Measurements from ENCODE around the gene NFIX.

Gene NFIX

DNA sequence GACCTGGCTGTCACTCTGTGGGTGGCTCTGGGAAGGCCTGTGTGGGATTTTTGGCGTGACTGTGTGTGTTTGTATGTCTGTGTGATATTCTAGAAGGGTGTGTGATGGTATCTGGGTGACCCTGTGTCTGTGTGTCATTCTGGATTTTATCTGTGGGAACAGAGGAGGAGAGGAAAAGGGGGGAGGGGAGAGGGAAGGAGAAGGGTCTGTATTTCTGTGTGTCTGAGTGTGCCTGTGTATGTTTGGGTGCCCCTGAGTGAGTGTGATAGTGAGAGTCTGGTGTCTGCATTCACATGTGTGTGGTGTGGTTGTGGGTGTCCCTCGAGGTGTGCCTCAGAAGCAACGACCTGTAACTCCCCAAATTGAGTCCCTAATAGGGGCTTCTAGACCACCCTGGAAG lies 8.1 kb upstream of the NFIX start:
- no peak for DNase-seq (ENCODE audit: extremely low read depth in 1 of 2, low read depth in 1 of 2)

DNA sequence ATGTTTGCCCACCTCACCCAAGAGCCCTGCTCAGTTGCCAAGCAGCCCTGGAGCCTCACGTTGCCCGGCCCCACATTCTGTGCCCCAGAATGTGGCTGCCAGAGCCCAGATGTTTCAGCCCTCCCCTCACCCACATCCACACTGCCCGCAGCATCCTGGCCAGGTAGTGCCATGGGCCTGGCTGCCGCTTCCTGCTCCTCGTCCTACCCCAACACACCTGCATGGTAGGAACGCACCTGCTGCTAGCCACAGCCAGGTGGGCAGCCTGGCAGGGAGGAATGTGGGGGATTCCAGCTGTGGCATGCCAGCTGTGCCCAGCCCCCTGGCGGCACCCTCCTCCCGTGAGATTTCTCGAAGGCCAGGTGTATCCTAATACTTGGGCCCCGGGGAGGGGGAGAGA lies 7.5 kb upstream of the NFIX start:
- no peak for DNase-seq (ENCODE audit: extremely low read depth in 1 of 2, low read depth in 1 of 2)

DNA sequence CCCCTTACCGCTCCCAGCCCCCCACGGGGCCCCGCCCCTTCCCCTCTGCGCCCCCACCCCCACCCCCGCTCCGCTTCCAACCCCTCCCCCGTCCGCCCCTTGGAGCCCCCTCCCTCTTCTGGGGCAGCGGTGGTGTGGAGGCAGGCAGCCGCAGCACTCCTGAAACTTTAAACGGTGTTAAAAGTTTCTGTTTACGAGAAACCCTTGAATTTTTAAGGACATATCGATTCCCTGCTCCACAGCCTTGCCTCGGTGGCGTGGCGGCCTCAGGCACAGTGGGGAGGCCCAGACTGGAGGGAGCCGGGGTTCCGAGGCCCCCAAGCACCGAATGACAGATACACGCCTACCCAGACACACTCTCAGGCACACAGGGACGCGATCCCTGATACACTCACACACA lies 4.8 kb upstream of the NFIX start:
- DNase-seq (ENCODE audit: extremely low read depth in 1 of 2, low read depth in 1 of 2): no peak

DNA sequence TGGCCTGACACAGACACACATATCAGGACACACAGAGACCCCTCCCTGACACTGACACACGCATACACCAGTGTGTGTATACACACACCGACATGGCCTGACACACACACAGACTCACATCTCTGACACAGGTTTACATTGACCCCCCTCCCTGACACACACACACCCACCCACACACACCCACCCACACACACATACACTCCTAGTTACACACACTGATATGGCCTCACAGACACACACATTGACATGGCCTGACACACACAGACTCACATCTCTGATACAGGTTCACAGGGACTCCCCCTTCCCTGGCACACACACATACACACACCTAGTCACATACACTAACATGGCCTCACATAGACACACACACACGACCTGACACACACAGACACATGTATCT lies 4.4 kb upstream of the NFIX start:
- no peak for DNase-seq (ENCODE audit: extremely low read depth in 1 of 2, low read depth in 1 of 2)

DNA sequence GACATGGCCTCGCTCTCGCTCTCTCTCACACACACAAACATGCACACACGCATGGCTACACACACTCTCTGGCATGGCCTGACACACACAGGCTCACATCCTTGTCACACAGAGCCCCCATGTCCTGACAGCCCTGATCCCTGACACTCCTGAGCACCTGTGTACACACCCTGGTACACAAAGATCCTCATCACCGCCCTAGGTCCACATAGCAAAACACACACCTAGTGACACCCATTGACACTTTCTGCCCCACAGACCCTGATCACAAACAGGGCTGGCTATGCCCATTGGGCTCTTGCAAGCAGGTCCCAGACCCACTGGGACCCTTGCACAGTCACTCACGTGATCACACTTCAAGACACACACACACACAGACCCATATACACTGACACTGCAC lies 4.0 kb upstream of the NFIX start:
- no peak for DNase-seq (ENCODE audit: extremely low read depth in 1 of 2, low read depth in 1 of 2)

DNA sequence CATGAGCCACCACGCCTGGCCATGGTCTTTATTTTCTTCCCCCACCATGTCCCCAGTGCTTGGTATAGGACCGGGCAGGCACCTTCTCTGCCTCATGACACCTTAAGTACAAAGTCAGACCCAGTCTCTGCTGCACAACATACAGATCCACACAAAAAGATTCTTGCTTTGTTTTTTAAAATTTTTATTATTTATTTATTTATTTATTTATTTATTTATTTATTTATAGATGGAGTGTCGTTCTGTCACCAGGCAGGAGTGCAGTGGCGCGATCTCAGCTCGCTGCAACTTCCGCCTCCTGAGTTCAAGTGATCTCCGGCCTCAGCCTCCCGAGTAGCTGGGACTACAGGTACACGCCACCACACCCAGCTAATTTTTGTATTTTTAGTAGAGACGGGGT lies 2.5 kb upstream of the NFIX start:
- no peak for DNase-seq (ENCODE audit: extremely low read depth in 1 of 2, low read depth in 1 of 2)

DNA sequence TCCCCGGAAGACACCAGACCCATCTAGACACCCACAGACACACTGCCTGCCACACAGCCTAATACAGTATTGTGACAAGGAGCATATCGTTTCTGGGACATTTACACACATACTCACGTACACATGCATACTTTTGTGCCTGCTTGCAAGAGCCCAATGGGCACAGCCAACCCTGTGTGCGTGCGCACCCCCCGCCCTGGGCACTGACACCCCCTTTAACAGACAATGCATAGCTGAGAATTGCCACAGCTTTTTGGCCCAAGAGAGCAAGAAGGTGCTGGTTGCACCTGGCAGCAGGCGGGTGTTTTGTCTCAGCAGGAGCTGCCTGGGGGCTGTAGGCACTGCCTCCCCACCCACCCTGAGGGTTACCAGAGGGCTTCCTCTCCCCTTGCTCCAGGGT lies 1.7 kb upstream of the NFIX start:
- DNase-seq (ENCODE audit: extremely low read depth in 1 of 2, low read depth in 1 of 2): no peak

DNA sequence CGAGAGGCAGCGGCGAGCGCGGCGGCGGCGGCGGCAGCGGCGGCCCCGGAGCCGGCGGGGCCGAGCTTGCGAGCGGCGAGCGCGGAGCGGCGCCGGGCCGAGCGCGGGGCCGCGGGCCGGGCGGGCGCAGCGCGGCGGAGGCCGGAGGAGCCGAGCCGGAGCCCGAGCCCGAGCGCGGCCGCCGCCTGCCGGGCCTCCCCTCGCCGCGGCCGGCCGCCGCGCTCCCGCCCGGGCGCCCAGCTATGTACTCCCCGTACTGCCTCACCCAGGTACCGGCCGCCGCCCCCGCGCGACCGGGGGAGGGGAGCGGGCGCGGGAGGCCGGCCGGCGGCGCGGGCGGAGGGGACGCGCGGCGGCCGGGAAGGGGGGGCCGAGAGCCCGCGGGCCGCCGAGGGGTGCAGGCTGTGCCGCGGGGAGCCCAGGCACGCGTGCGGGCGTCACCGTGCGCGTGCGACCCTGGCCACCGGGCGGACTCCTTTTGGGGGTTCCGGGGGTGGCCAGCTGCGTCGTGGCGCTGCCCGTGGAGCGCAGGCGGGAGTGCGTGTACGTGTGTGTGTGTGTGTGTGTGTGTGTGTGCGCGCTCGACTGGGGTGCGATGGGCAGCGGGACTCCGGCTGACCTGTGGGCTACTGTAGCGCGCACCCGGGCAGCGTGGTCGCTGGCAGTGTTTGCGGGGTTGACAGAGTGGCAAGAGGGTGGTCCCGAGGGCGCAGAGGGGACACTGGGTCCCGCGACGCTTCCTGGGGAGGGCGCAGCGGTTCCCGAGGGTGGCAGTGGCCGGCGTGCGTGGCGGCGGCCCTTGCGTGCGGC lies 526 bp downstream of the NFIX start:
- DNase-seq (ENCODE audit: extremely low read depth in 1 of 2, low read depth in 1 of 2): no peak

DNA sequence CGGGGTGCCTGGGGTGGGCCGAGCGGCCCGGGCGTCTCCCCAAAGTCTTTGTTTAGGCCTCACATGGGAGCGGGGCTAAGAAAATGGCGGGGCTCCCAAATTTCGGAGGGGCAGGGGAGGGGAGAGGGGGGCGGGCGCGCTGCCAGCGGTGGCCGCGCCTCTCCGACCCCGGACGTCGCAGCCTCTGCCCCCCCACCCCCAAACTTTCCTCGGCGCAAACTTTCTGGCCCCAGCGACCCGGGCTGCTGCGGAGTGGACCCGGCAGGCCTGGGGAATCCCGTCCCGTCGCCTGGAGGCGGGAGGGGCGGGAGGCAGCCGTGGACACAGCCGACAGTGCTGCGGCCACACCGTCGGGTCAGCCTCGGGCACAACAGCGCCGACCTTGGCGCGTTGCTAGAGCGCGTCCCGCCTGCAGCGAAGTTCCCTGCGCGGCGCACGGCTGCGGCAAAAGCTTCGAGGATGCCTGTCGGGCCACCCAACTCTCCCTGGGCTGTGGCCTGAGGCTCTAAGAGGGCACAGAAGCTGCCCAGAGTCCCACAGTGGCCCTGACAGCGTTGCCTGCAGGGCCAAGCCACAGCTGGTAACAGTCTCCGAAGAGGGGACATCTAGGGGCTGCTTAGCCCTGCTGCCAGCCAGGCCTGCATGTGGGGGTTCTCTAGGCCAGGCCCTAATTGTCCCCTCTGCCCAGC lies 1.3 kb downstream of the NFIX start:
- no peak for DNase-seq (ENCODE audit: extremely low read depth in 1 of 2, low read depth in 1 of 2)

DNA sequence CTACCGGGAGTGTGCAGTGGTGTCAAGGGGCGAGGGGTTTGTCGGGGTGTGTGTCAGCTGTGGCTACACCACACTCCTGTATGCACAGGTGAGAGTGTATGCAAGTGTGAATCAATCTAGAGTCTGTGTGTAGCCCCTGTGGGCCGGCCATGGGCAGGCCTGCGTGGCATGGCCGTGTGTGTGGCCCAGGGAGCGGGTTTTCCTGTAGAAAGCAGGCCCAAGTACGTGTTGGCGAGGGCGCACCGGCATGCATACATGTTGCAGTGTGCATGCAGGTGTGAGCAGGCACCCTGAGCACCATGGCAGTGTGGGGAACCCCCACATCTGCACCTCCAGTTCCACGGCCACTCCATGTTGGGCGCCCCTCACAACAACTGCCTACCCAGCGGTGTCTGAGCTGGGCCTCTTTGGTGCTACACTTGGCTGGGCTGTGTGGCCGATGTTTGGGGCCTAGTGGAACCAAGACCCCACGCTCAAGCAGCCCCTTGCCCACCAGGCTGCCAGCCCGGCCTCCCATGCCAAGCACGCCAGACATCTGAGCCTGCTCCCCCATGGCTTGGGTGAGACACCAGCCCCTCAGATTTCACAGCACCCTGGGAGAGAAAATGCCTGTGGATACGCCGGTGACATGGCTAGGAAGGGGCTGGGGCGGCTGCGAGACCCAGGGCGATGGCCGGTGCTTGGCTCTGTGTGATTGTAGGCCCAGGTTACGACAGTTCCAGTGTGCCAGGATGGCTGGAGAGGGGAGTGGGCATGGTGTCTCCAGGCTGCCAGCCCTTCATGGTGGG lies 2.1 kb downstream of the NFIX start:
- no peak for DNase-seq (ENCODE audit: extremely low read depth in 1 of 2, low read depth in 1 of 2)

DNA sequence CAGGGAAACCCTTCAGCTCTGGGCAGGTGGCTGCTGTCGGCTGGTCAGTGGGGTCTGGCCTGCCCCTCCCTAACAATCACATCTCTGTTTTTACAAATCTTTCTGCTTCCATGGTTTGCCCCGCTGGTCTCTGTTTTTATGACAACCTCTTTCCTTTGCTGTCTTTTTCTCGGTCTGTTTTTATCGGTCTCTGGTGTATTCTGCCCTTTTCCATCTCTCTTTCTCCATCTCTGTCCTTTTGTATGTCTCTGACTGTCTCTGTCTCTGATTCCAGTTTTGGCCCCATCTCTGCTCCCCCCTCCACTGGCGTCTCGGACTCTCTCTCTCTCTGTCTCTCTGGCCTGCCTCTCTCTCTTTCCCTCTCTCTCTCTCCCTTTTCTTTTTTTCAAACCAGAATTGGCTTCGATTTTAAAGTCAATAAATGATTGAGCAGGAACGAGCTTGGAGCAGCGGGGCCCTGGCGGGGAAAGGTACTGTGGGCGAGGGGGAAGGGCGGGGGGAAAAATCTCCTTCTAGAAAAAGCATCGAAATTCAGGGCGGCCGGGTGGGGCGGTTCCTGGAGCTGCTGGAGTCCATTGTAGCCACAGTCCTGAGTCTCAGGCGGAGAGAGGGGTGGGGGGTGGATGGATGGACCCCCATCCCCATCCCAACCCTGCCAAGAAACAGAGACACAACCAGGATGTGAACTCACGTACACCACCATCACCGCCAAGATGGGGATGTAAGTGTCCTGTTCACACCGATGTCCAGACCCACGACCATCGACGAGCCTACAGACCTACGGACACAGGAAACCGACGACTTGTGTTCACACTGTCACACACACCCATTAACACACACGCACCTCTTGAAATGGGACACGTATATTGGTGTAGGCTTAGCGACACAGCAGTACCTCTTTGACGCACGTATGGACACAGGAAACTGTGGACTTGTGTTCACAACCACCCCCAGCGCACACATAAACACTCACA lies 3.0 kb downstream of the NFIX start:
- no peak for DNase-seq (ENCODE audit: extremely low read depth in 1 of 2, low read depth in 1 of 2)

DNA sequence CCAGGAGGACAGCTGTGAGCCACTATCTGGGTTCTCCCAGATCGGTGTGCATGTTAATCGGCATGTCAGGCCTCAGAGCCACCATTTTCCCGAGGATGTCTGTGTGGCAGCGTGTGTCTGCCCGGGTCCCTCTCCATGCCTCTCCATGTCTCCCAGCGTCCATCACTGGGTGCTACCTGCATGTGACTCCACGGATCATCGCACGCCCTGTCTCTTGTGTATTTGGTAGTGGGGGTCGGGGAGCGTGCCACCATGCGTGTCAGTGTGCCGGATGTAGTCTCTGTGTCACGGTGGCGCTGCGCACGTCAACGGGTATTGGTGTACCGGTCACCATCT lies 5.9 kb downstream of the NFIX start:
- no peak for DNase-seq (ENCODE audit: extremely low read depth in 1 of 2, low read depth in 1 of 2)

DNA sequence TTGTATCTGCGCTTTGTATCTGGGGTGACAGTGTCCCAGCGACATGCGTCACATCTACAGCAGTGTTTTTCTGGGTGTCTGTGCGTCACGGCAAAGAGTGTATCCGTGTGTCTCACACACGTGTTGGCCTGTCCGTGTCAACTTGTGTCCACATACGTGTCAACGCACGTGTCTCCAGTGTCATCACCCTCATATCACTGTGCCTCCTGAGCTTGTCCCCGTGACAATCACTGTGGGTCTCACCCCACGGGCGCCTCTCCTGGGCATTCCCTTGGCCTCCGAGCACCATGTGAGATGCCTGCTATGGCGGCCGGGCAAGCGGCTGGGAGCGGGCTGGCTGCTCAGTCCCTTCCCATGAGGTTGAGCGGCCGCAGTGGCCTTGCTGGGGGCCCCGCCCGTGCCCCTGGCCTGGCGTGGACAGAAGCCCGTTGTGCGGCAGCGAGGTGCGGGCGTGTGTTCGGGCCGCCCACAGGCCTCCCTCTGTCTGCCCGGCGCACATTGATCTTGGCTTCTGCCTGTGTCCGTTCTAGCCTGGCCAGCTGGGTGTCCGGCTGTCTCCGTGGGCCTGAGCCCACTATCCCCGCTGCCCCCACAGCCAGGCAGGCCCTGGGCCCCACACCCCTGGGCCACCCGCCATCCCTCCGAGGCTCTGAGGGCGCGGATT lies 6.4 kb downstream of the NFIX start:
- no peak for DNase-seq (ENCODE audit: extremely low read depth in 1 of 2, low read depth in 1 of 2)

DNA sequence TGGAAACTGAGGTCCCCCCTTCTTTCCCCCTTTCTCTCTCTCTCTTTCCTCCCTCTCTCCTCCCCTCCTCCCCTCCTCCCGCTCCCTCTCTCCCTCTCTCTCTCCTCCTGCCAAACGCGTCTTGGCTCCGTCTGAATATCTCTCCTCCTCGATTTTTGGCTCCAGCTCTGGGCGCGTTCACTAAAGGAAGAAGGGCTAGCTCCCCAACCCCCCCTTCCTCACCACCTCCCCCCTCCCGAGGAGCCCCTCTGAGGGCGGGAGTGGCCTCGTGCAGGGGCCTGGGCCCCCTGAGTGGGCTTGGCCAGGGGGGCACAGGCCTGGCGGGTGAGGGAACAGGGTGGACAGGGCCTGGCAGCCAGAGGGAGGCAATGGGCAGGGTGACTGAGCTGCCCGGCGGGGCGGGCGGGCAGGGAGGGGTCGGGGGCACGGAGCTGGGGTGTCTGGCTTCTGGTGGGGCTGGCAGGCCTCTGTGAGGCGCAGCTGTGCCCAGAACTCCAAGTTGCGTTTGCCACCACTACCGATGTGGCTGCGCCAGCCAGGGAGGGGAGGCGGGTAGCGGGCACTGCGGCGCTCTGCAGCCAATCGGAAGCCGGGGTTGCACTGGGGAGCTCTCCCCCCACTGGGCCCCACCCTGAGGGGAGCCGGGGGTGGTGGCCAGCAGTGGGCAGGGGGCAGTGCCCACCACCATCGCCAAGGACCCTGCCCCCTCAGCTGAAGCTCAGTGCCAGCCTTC lies 7.1 kb downstream of the NFIX start:
- DNase-seq (ENCODE audit: extremely low read depth in 1 of 2, low read depth in 1 of 2): no peak

DNA sequence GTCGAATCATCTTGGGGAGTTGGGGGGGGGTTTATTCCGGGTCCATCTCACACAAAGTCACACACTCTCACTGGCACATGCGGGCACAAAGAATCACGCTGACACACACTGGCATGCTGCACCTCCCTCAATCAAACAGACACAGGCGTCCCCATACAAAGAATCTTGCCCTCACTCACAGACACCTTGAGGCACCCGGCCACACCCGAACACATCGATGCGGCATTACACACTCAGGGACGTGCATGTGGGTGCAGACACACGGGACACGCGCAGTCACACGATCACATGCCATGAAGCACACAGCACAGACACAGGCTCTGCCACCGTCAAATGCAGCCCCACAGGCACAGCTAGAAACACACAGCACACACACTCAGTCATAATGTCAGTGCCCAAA lies 7.8 kb downstream of the NFIX start:
- no peak for DNase-seq (ENCODE audit: extremely low read depth in 1 of 2, low read depth in 1 of 2)

DNA sequence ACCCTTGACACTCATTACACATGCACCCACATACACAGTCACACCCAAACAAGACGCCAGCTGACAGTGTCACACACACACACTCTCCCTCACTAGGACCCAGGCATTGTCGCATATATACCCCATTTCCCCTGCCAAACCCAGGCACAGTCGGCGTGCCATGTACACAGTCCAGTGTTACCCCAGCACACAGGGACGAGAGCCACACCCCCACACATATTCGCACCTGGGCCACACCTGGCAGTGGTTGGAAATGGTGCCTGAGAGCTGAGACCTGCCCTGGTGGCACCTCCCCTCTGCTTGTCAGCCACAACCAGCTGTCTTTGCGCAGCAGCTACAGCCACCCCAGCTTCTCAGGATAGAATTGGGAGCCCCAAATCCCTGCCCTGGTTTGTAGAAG lies 9.0 kb downstream of the NFIX start:
- DNase-seq (ENCODE audit: extremely low read depth in 1 of 2, low read depth in 1 of 2): no peak

DNA sequence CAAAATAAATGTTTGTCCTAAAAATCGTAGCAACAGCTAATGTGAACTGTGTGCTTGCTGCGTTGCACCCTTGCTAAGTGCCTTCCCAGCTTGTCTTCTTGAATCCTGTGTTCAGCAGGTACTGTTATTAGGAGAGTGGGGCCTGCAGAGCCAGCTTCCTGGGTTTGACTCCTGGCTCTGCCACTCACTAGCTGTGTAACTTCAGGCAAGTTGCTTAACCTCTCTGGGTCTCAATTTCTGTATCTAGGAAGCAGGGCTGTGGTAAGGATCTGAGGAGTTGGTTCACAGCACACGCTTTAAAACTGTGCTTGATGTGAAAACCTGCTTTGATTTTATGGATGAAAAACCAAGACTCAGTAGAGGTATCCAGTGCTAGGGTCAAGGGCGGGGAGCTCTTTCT lies 10.0 kb downstream of the NFIX start:
- DNase-seq (ENCODE audit: extremely low read depth in 1 of 2, low read depth in 1 of 2): no peak

DNA sequence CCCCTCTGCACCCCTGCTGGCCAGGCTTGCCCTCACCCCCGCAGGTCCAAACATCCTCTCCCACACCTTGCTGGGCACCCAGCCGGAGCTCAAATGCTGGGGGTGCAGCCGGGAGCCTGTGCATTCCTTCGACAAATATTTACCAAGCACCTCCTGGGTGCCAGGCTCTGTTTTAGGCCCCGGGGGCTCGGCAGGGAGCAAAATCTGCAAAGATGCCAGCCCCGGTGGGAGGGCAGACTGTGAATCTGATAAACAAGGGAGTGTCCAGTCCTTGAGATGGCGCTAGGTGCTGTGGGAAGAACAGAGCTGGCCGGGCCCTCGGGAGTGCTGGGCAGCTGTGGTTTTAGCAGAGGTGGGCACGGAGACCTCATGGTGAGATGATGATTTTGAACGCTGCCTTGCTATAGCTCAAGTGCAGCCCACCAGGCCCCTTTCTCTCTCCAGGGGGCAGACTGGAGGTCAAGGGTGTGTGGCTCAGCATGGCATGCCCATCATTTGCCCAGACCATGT lies 10.6 kb downstream of the NFIX start:
- DNase-seq (ENCODE audit: extremely low read depth in 1 of 2, low read depth in 1 of 2): no peak
